ENCODE data around the gene GPR132. TPM values are rescaled to one million over a fixed set of nuclear protein-coding genes. Genes with fewer than 3 reads are reported as not detected.

GPR132 gene
- total RNA-seq, 2 donors from 2014 or later: 0.67 to 1.2 TPM

DNA sequence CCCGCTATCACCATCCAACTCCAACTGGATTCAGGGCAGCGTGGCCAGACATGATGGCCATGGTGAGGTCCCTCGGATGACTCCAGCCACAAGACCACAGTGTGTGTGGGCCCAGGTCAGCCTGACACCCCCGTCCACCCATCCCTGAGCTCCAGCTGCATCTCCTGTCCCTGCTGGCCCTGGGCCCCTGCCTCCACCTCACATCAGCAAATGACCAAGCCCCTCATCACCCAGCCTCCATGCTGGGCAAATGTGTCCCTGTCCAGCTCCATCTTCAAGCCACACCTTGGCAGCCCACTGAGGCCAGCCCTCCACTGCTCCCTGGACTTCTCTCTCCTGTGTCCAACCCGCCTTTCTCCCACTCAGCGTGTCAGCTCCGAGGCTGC lies 3.2 kb downstream of the GPR132 start:
- TF ChIP-seq, protein P1, sequence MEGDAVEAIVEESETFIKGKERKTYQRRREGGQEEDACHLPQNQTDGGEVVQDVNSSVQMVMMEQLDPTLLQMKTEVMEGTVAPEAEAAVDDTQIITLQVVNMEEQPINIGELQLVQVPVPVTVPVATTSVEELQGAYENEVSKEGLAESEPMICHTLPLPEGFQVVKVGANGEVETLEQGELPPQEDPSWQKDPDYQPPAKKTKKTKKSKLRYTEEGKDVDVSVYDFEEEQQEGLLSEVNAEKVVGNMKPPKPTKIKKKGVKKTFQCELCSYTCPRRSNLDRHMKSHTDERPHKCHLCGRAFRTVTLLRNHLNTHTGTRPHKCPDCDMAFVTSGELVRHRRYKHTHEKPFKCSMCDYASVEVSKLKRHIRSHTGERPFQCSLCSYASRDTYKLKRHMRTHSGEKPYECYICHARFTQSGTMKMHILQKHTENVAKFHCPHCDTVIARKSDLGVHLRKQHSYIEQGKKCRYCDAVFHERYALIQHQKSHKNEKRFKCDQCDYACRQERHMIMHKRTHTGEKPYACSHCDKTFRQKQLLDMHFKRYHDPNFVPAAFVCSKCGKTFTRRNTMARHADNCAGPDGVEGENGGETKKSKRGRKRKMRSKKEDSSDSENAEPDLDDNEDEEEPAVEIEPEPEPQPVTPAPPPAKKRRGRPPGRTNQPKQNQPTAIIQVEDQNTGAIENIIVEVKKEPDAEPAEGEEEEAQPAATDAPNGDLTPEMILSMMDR (IDR thresholded peaks at IDR 0.05): no peak
- Histone ChIP-seq H3K9me3 (no peaks in the 10 kb centered on the region), H3K27ac (peak overlapping the region; percentile 67 to 73), H3K36me3 (no peaks in the 10 kb centered on the region), H3K4me1 (peaks cover 0 to 63% of the 10 kb centered on the region in 2 donors), H3K4me3 (peak overlapping the region in 1 of 2 donors; percentile 5), H3K27me3 (no peaks in the 10 kb centered on the region)
- DNase-seq (ENCODE audit: low spot score): no peak

DNA sequence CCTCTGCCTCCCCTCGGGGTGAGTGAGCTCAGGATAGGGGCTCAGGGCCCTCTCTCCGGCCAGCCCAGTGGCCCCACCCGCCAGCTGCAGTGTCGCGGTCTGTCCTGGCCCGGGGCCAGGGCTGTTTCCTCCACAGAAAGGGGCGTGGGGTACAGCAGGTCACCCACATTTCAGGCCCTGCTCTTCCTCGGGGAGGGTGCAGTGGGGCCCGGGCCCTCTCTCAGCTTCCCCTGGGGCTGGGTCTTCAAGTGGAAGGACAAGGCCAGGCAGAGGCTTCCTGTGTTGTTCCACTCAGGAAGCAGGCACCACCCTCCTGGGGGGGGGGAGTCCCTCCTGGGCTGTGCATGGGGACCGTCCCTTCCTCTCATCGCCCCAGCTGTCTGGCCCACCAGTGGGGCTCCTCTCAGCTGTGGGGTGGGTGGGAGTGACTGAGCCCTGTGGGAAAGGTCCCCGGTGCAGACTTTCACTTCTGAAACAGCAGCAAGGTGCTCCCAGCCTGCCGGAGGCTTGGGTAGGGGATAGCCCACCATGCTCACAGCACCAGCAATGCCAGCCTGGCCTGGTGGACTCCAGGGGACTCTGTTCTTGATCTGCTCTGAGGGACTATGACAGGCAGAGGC lies 3.7 kb downstream of the GPR132 start:
- Histone ChIP-seq H3K9me3 (no peaks in the 10 kb centered on the region), H3K4me3 (peak overlapping the region in 1 of 2 donors; percentile 5), H3K36me3 (no peaks in the 10 kb centered on the region), H3K27ac (peak overlapping the region; percentile 67 to 73), H3K27me3 (no peaks in the 10 kb centered on the region), H3K4me1 (peaks cover 0 to 63% of the 10 kb centered on the region in 2 donors)
- TF ChIP-seq, protein P1 (IDR thresholded peaks at IDR 0.05): no peak
- DNase-seq (ENCODE audit: low spot score): no peak

DNA sequence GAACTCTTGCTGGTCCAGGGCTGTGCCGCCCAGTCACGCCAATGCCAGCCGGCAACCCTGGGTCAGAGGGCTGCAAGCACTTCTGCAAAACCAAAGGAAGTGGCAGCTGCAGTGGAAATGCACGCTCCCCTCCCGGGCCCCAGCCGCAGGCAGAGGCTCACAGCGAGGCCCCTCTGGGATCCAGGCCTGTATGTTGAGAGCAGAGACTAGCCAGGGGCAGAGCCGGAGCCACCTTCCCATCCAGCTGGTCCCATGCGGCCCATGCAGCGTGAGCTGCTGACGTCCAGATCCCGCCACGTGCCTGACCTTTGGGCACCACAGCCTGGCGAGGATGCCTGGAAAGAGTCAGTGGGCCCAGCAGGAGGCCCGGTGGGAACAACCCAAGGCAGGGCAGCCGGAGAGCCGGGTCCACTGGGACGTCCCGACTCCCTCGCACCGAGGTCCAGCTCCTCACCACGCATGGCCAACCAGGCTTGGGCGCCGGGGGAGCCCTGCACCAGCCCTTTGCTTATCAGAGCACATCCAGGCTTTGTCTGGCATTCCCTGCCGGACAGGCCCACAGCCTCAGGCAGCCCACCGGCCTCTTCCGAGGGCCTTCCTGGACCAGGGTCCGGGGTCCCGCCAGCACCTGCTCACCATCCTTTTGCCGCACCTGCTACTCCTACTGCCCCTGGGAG lies 4.3 kb downstream of the GPR132 start:
- peak overlapping the region in 1 of 2 donors; percentile 5 for H3K4me3 ChIP-seq
- DNase-seq (ENCODE audit: low spot score): no peak

DNA sequence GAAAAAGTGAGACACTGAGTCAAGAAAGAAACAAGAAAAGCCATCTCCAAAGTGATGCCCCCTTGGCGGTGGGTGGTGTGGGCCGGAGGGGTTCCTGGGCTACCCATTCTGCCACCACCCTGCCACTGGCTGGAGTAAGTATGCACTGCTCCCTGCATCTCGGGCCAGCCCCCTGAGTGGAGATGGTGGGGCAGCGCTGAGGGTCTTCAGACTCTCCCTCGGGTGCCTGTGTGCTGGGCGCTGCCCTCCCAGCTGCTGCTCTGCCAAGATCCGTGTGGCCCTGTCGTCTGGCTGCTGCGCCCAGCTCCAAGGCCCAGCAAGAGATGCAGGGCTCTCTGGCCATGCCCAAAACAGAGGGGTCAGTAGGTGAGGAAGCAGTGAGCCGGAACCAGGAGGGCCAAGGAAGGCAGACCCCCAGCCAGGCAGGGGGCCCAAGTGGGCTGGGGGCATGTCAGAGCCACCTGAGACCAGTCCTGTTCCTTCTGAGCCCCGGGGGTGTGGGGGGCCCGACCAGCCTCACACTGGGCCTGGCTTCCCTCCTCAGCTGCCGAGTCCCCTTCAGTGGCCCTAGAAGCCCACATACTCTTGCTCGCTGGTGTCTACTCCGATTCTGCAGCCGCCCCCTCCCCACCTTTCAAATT lies 5.2 kb downstream of the GPR132 start:
- H3K36me3 ChIP-seq: no peaks in the 10 kb centered on the region
- H3K27me3 ChIP-seq: no peaks in the 10 kb centered on the region
- TF ChIP-seq, protein P1 (IDR thresholded peaks at IDR 0.05): no peak
- no peaks in the 10 kb centered on the region for H3K9me3 ChIP-seq
- peak overlapping the region; percentile 55 to 73 for H3K27ac ChIP-seq
- H3K4me1 ChIP-seq: peaks cover 0 to 54% of the 10 kb centered on the region in 2 donors
- DNase-seq (ENCODE audit: low spot score): no peak
- no peak overlapping the region for H3K4me3 ChIP-seq

More for the DNA sequence above, 4.3 kb downstream of the GPR132 start:
- Histone ChIP-seq H3K9me3 (no peaks in the 10 kb centered on the region), H3K27me3 (no peaks in the 10 kb centered on the region), H3K4me1 (peaks cover 0 to 59% of the 10 kb centered on the region in 2 donors), H3K36me3 (no peaks in the 10 kb centered on the region), H3K27ac (peak overlapping the region; percentile 67 to 73)
- TF ChIP-seq, protein P1 (IDR thresholded peaks at IDR 0.05): no peak

DNA sequence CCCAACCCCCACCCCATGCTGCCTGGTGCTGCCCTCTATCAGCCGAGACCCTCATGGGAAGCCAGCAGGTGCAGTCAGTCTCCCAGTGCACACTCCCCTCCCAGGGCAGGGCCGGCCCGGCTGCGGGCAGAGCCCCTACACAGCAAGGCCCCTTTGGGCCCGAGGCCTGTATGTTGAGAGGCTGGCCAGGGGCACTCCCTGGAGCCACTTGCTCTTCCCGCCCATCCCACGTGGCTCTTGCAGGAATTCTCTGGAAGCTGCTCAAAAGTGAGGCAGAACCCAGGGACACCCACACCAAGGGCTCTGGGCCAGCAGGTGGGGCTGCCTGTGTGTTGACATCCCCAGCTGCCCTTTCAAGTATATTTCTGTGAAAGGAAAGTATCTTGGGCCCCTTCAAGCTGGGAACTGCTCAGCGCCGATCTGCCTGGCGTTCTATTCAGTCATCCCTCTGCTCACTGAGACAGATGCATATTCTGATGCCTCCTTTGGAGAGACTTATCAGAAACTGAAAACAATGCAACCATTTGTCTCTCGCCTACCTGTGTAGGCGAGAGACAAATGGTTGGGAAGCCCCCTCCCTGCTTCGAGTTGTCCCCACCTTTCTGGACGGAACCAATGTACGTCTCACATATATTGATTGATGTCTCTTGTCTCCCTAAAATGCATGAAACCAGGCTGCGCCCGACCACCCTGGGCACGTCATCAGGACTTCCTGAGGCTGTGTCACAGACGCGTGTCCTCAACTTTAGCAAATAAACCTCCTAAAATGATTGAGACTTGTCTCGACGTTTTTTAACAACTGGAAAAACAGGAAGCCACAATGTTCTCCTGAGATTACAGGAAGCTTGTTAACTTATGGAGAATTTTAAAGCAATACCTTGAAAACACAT lies 6.0 kb downstream of the GPR132 start:
- no peak for DNase-seq (ENCODE audit: low spot score)
- H3K36me3 ChIP-seq: no peaks in the 10 kb centered on the region
- TF ChIP-seq, protein P1 (IDR thresholded peaks at IDR 0.05): peak in 1 of 2 donors; percentile 16
- no peak overlapping the region for H3K4me3 ChIP-seq
- no peaks in the 10 kb centered on the region for H3K27me3 ChIP-seq
- no peaks in the 10 kb centered on the region for H3K9me3 ChIP-seq
- H3K4me1 ChIP-seq: peaks cover 0 to 54% of the 10 kb centered on the region in 2 donors
- H3K27ac ChIP-seq: peak overlapping the region in 1 of 2 donors; percentile 55
